Measurements from ENCODE around the gene TBC1D28. TPM values are rescaled to one million over a fixed set of nuclear protein-coding genes. Genes with fewer than 3 reads are reported as not detected.
"Not testable (repeated sequence)": the region's sequence is repeated elsewhere in the genome, so short reads cannot be mapped to it uniquely, and the experiment has no call there.

The TBC1D28 gene
- total RNA-seq, 1 experiment from 2014 or later, result not detected

DNA sequence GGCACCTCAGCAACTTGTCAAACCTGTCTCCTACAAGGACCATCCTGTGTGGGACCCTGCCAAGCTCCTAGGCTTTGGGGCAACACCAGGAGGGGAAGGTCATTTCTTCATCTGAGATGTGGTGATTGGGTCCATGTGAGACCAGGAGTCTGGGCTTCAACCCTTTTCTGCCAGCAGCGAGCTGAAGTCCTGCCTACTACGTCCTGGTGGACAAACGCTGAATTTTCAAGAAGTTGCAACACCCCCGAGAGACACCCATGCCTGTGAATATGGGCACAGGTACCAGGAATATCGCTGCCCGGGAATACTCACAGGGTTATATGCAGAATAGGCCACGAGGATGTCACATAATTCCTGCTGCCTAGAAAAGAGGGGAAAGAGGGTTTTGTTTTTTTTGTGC, 8.0 kb downstream of the TBC1D28 start:
- not testable (repeated sequence) for H3K27me3 Mint-ChIP-seq (ENCODE audit: insufficient read depth, unreplicated experiment)

DNA sequence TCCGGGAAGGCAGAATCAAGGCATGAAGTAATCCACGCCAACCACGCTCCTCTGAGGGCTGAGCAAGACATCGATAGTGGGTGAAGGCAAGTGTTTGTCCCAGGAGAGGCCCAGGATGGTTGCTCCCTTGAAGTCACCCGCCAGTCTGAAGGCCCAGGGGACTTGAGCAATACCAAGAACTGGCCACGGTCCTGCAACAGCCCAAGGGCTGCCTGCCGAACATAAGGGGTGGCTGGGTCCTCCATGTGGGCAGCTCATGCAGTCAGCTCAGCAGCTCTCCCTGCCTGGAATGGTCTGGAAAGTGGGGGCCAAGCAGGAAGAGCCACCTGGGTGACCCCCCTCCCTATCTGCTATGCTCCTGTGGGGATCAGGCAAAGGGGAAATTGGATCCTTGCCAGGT, 8.4 kb downstream of the TBC1D28 start:
- H3K27me3 Mint-ChIP-seq (ENCODE audit: insufficient read depth, unreplicated experiment); intact Hi-C loops (cut with micrococcal nuclease; ENCODE audit: unreplicated experiment); H3K9me3 Mint-ChIP-seq (ENCODE audit: unreplicated experiment); H3K4me1 Mint-ChIP-seq (ENCODE audit: low read depth, unreplicated experiment); POLR2A ChIA-PET; H3K9me3 ChIP-seq; H3K27me3 ChIP-seq (replicated peaks; ENCODE audit: control insufficient read depth, insufficient read depth, low read length); H3K4me3 ChIP-seq (ENCODE audit: low read depth, low read length); H3K4me3 Mint-ChIP-seq (ENCODE audit: unreplicated experiment); H3K36me3 Mint-ChIP-seq (ENCODE audit: insufficient read depth, unreplicated experiment); DNase-seq; BruUV-seq (replicated peaks); H3K36me3 ChIP-seq (ENCODE audit: control insufficient read depth, insufficient read depth, low read length); H3K4me1 ChIP-seq; CTCF ChIA-PET; H3K27ac Mint-ChIP-seq (ENCODE audit: unreplicated experiment): not testable (repeated sequence)

More for the DNA sequence above, 8.0 kb downstream of the TBC1D28 start:
- BruUV-seq (replicated peaks); POLR2A ChIA-PET; H3K4me3 ChIP-seq (ENCODE audit: low read depth, low read length); H3K36me3 ChIP-seq (ENCODE audit: control insufficient read depth, insufficient read depth, low read length); H3K36me3 Mint-ChIP-seq (ENCODE audit: insufficient read depth, unreplicated experiment); H3K9me3 Mint-ChIP-seq (ENCODE audit: unreplicated experiment); H3K4me3 Mint-ChIP-seq (ENCODE audit: unreplicated experiment); DNase-seq; H3K9me3 ChIP-seq; H3K4me1 ChIP-seq; H3K27ac Mint-ChIP-seq (ENCODE audit: unreplicated experiment); CTCF ChIA-PET; H3K27me3 ChIP-seq (replicated peaks; ENCODE audit: control insufficient read depth, insufficient read depth, low read length); intact Hi-C loops (cut with micrococcal nuclease; ENCODE audit: unreplicated experiment); H3K4me1 Mint-ChIP-seq (ENCODE audit: low read depth, unreplicated experiment): not testable (repeated sequence)

DNA sequence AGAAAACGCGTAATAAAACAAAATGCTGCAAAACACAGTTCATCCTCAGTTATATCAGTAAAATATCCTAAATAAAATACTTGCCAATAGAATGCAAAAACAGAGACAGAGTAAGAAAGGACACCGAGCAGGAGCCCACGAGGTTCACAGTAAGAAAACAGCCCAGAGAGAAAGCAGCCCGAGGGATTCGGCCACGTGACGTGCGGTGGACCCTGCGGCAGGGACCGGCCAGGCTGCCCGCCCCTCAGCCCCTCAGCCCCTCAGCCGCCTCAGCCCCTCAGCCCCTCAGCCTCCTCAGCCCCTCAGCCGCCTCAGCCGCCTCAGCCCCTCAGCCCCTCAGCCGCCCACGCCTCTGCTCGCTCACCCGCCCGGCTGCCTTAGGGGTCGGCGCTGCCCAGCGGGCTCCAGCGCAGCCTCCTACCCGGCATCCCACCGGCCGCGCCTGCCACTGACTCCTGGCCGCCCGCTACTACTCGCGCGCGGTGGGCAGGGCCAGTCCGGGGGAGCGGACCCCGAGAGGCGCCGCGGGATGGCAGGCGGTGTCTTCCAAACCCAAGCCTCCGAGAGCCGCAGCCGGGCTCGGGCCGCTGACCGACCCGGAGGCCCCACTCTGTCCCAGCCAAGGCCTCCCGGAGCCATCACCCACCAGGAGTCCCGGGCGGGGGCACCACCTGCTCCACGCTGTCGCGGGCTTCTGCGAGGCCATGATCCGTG, 9.5 kb downstream of the TBC1D28 start:
- H3K36me3 ChIP-seq (ENCODE audit: control insufficient read depth, insufficient read depth, low read length); intact Hi-C loops (cut with micrococcal nuclease; ENCODE audit: unreplicated experiment); H3K27me3 Mint-ChIP-seq (ENCODE audit: insufficient read depth, unreplicated experiment); H3K4me3 ChIP-seq (ENCODE audit: low read depth, low read length); DNase-seq; H3K27ac Mint-ChIP-seq (ENCODE audit: unreplicated experiment); BruUV-seq (replicated peaks); H3K4me3 Mint-ChIP-seq (ENCODE audit: unreplicated experiment); H3K4me1 ChIP-seq; H3K27me3 ChIP-seq (replicated peaks; ENCODE audit: control insufficient read depth, insufficient read depth, low read length); H3K9me3 Mint-ChIP-seq (ENCODE audit: unreplicated experiment); POLR2A ChIA-PET; H3K9me3 ChIP-seq; H3K4me1 Mint-ChIP-seq (ENCODE audit: low read depth, unreplicated experiment); H3K36me3 Mint-ChIP-seq (ENCODE audit: insufficient read depth, unreplicated experiment); CTCF ChIA-PET: not testable (repeated sequence)

GRCh38 chr17:18626152-18626870, 17.9 kb downstream of the TBC1D28 start:
- H3K27me3 Mint-ChIP-seq (ENCODE audit: insufficient read depth, unreplicated experiment), result no peaks in the 10 kb centered on the region
- TF ChIP-seq CTCF (IDR thresholded peaks at IDR 0.05; ENCODE audit: insufficient read depth in 1 of 2, low read depth in 1 of 2, low read length in 1 of 2, severe bottlenecking in 1 of 2, unreplicated experiment in 1 of 2), result no peak
- H3K9me3 ChIP-seq, result no peaks in the 10 kb centered on the region
- intact Hi-C loops (cut with micrococcal nuclease; ENCODE audit: unreplicated experiment), result no loop called here
- no TSS peak for BruUV-seq (replicated peaks)
- no peak for DNase-seq
- no peak overlapping the region for H3K4me3 ChIP-seq (ENCODE audit: low read depth, low read length)
- peaks cover 13% of the 10 kb centered on the region for H3K36me3 Mint-ChIP-seq (ENCODE audit: insufficient read depth, unreplicated experiment)
- H3K4me1 Mint-ChIP-seq (ENCODE audit: low read depth, unreplicated experiment), result peaks cover 6% of the 10 kb centered on the region
- no peaks in the 10 kb centered on the region for H3K4me1 ChIP-seq
- H3K27me3 ChIP-seq (replicated peaks; ENCODE audit: control insufficient read depth, insufficient read depth, low read length), result no peaks in the 10 kb centered on the region
- ChIA-PET POLR2A (no interaction called here), CTCF (interaction anchor here (0.6 to 1.0 kb wide), 3 partner anchors 71 to 879 kb away, joined by 3 to 6 read pairs (median 3); no protein-coding TSS in a partner anchor)
- no peak overlapping the region for H3K27ac Mint-ChIP-seq (ENCODE audit: unreplicated experiment)
- H3K9me3 Mint-ChIP-seq (ENCODE audit: unreplicated experiment), result no peaks in the 10 kb centered on the region
- H3K36me3 ChIP-seq (ENCODE audit: control insufficient read depth, insufficient read depth, low read length), result no peaks in the 10 kb centered on the region
- H3K4me3 Mint-ChIP-seq (ENCODE audit: unreplicated experiment), result peak overlapping the region; percentile 85

Data from Caco-2 (cell line).